A549 (cell line): ENCODE data around the gene GALNT16.
A peak's percentile ranks its signal among the peaks of the same experiment; 100 is the strongest.

Source experiments
- POLR2AphosphoS2 ChIP-seq: conservative IDR thresholded peaks from 2 replicates; pipeline ENCODE4 v1.6.1; 2012; ENCODE audit warnings: low read length, improper control_type of control experiment, inconsistent platforms
- RAD21 ChIP-seq, 2 experiments: fragments of >200 bp in 1 of 2; sonication (Bioruptor Twin) in 1 of 2; formaldehyde crosslinking in 1 of 2; IDR thresholded peaks in 1 of 2; conservative IDR thresholded peaks in 1 of 2; 2 replicates in 1 of 2; 3 replicates in 1 of 2; pipeline ENCODE4 v1.6.1; 2012 to 2018; ENCODE audit warnings: inconsistent platforms in 1 of 2
- RFX5 ChIP-seq: fragments of 450-650 bp; IDR thresholded peaks from 2 replicates; pipeline ENCODE4 v1.7.1; 2014; ENCODE audit warnings: antibody characterized with exemption, mild to moderate bottlenecking, moderate library complexity
- SMC3 ChIP-seq: fragments of >200 bp; sonication (Bioruptor Twin); formaldehyde crosslinking; IDR thresholded peaks from 3 replicates; pipeline ENCODE4 v1.6.1; 2018; ENCODE audit warnings: inconsistent platforms
- TF ChIP-seq, protein P1 (sequence below): IDR thresholded peaks from 2 replicates; pipeline ENCODE4 v1.6.1; 2012
- TF ChIP-seq, protein P2 (sequence below): fragments of >200 bp; sonication (Bioruptor Twin); formaldehyde crosslinking; IDR thresholded peaks from 3 replicates; pipeline ENCODE4 v1.5.1; 2016

DNA sequence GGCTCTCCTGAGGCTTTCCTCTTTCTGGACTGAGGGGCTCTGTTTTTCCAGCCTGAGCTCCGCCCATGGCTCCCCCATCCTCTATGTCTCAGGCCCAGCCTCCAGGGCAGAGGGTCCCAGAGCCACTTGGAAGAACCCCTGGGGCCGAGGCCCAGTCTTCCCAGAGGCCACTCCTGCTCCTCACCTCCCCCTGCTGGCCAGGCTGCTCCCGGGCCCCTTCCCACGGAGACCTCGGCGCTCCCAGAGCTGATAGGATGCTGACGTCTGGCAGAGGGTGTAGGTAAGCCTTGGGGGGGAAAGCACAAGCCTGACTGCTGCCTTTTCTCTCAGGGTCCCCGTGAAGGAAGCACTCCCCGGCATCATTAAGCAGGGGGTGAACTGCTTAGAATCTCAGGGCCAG, 86.8 kb downstream of the GALNT16 start:
- TF ChIP-seq, protein P1, sequence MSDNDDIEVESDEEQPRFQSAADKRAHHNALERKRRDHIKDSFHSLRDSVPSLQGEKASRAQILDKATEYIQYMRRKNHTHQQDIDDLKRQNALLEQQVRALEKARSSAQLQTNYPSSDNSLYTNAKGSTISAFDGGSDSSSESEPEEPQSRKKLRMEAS: no peak
- peak; percentile 65 for TF ChIP-seq SMC3
- no peak for TF ChIP-seq RFX5
- no peak for TF ChIP-seq POLR2AphosphoS2
- TF ChIP-seq RAD21 (conservative IDR thresholded peaks at IDR 0.05 in 1 of 2, IDR thresholded peaks at IDR 0.05 in 1 of 2): peak; percentile 53 to 60; a peak in 4 of 5 replicates
- TF ChIP-seq, protein P2, sequence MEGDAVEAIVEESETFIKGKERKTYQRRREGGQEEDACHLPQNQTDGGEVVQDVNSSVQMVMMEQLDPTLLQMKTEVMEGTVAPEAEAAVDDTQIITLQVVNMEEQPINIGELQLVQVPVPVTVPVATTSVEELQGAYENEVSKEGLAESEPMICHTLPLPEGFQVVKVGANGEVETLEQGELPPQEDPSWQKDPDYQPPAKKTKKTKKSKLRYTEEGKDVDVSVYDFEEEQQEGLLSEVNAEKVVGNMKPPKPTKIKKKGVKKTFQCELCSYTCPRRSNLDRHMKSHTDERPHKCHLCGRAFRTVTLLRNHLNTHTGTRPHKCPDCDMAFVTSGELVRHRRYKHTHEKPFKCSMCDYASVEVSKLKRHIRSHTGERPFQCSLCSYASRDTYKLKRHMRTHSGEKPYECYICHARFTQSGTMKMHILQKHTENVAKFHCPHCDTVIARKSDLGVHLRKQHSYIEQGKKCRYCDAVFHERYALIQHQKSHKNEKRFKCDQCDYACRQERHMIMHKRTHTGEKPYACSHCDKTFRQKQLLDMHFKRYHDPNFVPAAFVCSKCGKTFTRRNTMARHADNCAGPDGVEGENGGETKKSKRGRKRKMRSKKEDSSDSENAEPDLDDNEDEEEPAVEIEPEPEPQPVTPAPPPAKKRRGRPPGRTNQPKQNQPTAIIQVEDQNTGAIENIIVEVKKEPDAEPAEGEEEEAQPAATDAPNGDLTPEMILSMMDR: peak; percentile 57
